Liver (tissue), 9 donors: ENCODE results near the gene GREM1. TPM values are rescaled to one million over a fixed set of nuclear protein-coding genes. Genes with fewer than 3 reads are reported as not detected.

Experiments used
- DNase-seq: peaks from one replicate; pipeline ENCODE4 v3.0.0-alpha.2; 2017; ENCODE audit warnings: low spot score
- H3K27ac ChIP-seq, 2 donors: one replicate each; pipeline ENCODE4 v1.7.0; 2013; ENCODE audit warnings: inconsistent platforms in 2 of 2, low read length in 2 of 2, control low read depth in 1 of 2, low read depth in 1 of 2, mild to moderate bottlenecking in 1 of 2
- H3K27me3 ChIP-seq, 4 donors: one replicate each; pipeline versions ENCODE4 v1.6.1 to v1.7.0; 2013; ENCODE audit warnings: low read length in 3 of 4, inconsistent platforms in 1 of 4, mild to moderate bottlenecking in 1 of 4, moderate library complexity in 1 of 4; ENCODE audit not compliant: control insufficient read depth in 4 of 4, insufficient read depth in 4 of 4
- H3K36me3 ChIP-seq, 4 donors: one replicate each; pipeline versions ENCODE4 v1.6.1 to v1.7.0; 2013; ENCODE audit warnings: low read length in 3 of 4, mild to moderate bottlenecking in 3 of 4, low read depth in 1 of 4, moderate library complexity in 1 of 4; ENCODE audit not compliant: control insufficient read depth in 4 of 4, insufficient read depth in 3 of 4
- H3K4me1 ChIP-seq, 4 donors: one replicate each; pipeline versions ENCODE4 v1.6.1 to v1.7.0; 2013; ENCODE audit warnings: low read length in 3 of 4, mild to moderate bottlenecking in 3 of 4, moderate library complexity in 1 of 4; ENCODE audit not compliant: control insufficient read depth in 4 of 4, insufficient read depth in 4 of 4
- H3K4me3 ChIP-seq, 3 donors: one replicate each; pipeline versions ENCODE4 v1.6.1 to v1.7.0; 2013; ENCODE audit warnings: low read length in 3 of 3, control low read depth in 1 of 3, low read depth in 1 of 3, mild to moderate bottlenecking in 1 of 3
- H3K9ac ChIP-seq, 2 donors: one replicate each; pipeline ENCODE4 v1.7.0; 2013; ENCODE audit warnings: low read length in 2 of 2, mild to moderate bottlenecking in 2 of 2, moderate library complexity in 2 of 2, control low read depth in 1 of 2, low read depth in 1 of 2
- H3K9me3 ChIP-seq, 4 donors: one replicate each; pipeline versions ENCODE4 v1.6.1 to v1.7.0; 2013; ENCODE audit warnings: low read length in 3 of 4; ENCODE audit not compliant: control insufficient read depth in 4 of 4
- FOXA1 ChIP-seq: IDR thresholded peaks from 2 replicates; pipeline ENCODE4 v1.6.1; 2016; ENCODE audit warnings: antibody characterized with exemption
- GABPA ChIP-seq, 2 donors: IDR thresholded peaks in 1 of 2; conservative IDR thresholded peaks in 1 of 2; 2 replicates each; pipeline ENCODE4 v1.6.1; 2016; ENCODE audit warnings: antibody characterized with exemption in 2 of 2, mild to moderate bottlenecking in 1 of 2, moderate library complexity in 1 of 2
- HNF4A ChIP-seq, 2 donors: conservative IDR thresholded peaks; 2 replicates each; pipeline ENCODE4 v1.6.1; 2016; ENCODE audit warnings: antibody characterized with exemption in 2 of 2, mild to moderate bottlenecking in 2 of 2
- JUND ChIP-seq, 2 donors: IDR thresholded peaks; 2 replicates each; pipeline ENCODE4 v1.6.1; 2016; ENCODE audit warnings: antibody characterized with exemption in 2 of 2
- NR2F2 ChIP-seq: IDR thresholded peaks from 2 replicates; pipeline ENCODE4 v1.6.1; 2016; ENCODE audit warnings: antibody characterized with exemption
- RAD21 ChIP-seq, 2 donors: IDR thresholded peaks; 2 replicates each; pipeline ENCODE4 v1.6.1; 2016; ENCODE audit warnings: antibody characterized with exemption in 2 of 2, mild to moderate bottlenecking in 2 of 2
- SP1 ChIP-seq: IDR thresholded peaks from 2 replicates; pipeline ENCODE4 v1.6.1; 2018; ENCODE audit warnings: antibody characterized with exemption, mild to moderate bottlenecking
- YY1 ChIP-seq: IDR thresholded peaks from 2 replicates; pipeline ENCODE4 v1.6.1; 2016; ENCODE audit warnings: antibody characterized with exemption, mild to moderate bottlenecking
- WGBS: extraction: QIAGEN DNeasy Blood & Tissue Kit; methylation state at CpG from one replicate; pipeline ENCODE4 v1.1.7; 2013; 5-methylcytosine and 5-hydroxymethylcytosine counted together
- polyA plus RNA-seq, 2 donors: library from polyadenylated mRNA; stranded (reverse) in 1 of 2; unstranded in 1 of 2; fragments of 200-250 nt in 1 of 2; fragments of >200 nt in 1 of 2; fragmentation: Nextera tagmentation in 1 of 2; extraction: Ambion mirVana in 1 of 2; gene quantifications; one replicate each; pipeline versions ENCODE4 v1.2.1 to v1.2.3, GENCODE V29; 2013 to 2015
- total RNA-seq, 2 donors: library from RNA; depleted of rRNA; stranded (reverse); fragments of >200 nt; gene quantifications; one replicate each; pipeline ENCODE4 v1.2.3, GENCODE V29; 2014
- TF ChIP-seq, protein P1 (sequence below): fragments of 150-350 bp; IDR thresholded peaks from 2 replicates; pipeline ENCODE4 v1.5.1; 2017; ENCODE audit warnings: improper control_type of control experiment, low read depth, low read length; ENCODE audit not compliant: missing input control
- TF ChIP-seq, protein P2 (sequence below): IDR thresholded peaks from 2 replicates; pipeline ENCODE4 v1.6.1; 2016; ENCODE audit warnings: antibody characterized with exemption
- TF ChIP-seq, protein P3 (sequence below): IDR thresholded peaks from 2 replicates; pipeline ENCODE4 v1.6.1; 2016; ENCODE audit warnings: antibody characterized with exemption, mild to moderate bottlenecking
- TF ChIP-seq, protein P4 (sequence below): IDR thresholded peaks from 2 replicates; pipeline ENCODE4 v1.6.1; 2016; ENCODE audit warnings: antibody characterized with exemption
- TF ChIP-seq, protein P5 (sequence below): IDR thresholded peaks from 2 replicates; pipeline ENCODE4 v1.6.1; 2016; ENCODE audit warnings: antibody characterized with exemption
- donor health status: healthy.
- donor health status: healthy.
- donor health status: healthy.
- donor health status: healthy.
- donor health status: healthy.

GREM1 gene
- total and polyA plus RNA-seq, 4 donors, result under 0.01 to 1.6 (median 0.50) TPM

DNA sequence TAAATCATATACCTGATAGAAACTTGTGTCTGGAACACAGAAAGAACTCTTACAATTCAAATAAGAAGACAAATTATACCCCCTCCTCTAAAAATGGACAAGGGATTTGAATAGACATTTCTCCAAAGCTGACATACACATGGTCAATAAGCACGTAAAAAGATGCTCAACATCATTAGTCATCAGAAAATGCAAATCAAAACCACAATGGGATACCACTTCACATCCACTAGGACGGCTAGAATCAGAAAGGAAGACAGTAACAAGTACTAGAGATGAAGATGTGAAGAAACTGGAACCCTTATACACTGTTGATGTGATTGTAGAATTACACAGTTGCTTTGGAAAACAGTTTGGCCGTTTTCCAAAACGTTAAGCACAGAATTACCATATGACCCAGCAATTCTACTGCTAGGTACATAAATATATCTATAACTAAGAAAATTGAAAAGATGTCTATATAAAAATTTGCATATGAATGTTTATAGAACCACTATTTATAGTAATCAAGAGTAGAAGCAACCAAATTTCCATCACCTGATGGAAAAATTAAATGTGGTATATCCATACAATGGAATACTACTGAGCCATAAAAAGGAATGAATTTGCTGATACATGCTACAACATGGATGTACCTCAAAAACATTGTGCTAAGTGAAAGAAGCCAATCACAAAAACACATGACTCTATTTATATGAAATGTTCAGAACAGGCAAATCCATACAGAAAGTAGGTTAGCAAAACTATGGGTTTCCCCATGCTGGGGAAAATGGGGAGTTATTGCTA lies 60.8 kb downstream of the GREM1 start:
- H3K27ac ChIP-seq, result no peak overlapping the region
- 85% methylated on average over 4 of the region's 4 CpGs for WGBS
- H3K27me3 ChIP-seq, result peaks cover 0 to 3% (median 0%) of the 10 kb centered on the region in 4 donors
- H3K9ac ChIP-seq, result no peak overlapping the region
- DNase-seq, result no peak
- no peaks in the 10 kb centered on the region for H3K36me3 ChIP-seq
- no peaks in the 10 kb centered on the region for H3K4me1 ChIP-seq
- TF ChIP-seq FOXA1 (no peak), NR2F2 (no peak), HNF4A (conservative IDR thresholded peaks at IDR 0.05) (no peak), SP1 (no peak), YY1 (no peak), JUND (IDR thresholded peaks at IDR 0.05) (no peak), GABPA (IDR thresholded peaks at IDR 0.05 in 1 of 2, conservative IDR thresholded peaks at IDR 0.05 in 1 of 2) (no peak)
- TF ChIP-seq, protein P1, sequence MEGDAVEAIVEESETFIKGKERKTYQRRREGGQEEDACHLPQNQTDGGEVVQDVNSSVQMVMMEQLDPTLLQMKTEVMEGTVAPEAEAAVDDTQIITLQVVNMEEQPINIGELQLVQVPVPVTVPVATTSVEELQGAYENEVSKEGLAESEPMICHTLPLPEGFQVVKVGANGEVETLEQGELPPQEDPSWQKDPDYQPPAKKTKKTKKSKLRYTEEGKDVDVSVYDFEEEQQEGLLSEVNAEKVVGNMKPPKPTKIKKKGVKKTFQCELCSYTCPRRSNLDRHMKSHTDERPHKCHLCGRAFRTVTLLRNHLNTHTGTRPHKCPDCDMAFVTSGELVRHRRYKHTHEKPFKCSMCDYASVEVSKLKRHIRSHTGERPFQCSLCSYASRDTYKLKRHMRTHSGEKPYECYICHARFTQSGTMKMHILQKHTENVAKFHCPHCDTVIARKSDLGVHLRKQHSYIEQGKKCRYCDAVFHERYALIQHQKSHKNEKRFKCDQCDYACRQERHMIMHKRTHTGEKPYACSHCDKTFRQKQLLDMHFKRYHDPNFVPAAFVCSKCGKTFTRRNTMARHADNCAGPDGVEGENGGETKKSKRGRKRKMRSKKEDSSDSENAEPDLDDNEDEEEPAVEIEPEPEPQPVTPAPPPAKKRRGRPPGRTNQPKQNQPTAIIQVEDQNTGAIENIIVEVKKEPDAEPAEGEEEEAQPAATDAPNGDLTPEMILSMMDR, result no peak
- TF ChIP-seq, protein P2, sequence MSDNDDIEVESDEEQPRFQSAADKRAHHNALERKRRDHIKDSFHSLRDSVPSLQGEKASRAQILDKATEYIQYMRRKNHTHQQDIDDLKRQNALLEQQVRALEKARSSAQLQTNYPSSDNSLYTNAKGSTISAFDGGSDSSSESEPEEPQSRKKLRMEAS, result no peak
- TF ChIP-seq, protein P3, sequence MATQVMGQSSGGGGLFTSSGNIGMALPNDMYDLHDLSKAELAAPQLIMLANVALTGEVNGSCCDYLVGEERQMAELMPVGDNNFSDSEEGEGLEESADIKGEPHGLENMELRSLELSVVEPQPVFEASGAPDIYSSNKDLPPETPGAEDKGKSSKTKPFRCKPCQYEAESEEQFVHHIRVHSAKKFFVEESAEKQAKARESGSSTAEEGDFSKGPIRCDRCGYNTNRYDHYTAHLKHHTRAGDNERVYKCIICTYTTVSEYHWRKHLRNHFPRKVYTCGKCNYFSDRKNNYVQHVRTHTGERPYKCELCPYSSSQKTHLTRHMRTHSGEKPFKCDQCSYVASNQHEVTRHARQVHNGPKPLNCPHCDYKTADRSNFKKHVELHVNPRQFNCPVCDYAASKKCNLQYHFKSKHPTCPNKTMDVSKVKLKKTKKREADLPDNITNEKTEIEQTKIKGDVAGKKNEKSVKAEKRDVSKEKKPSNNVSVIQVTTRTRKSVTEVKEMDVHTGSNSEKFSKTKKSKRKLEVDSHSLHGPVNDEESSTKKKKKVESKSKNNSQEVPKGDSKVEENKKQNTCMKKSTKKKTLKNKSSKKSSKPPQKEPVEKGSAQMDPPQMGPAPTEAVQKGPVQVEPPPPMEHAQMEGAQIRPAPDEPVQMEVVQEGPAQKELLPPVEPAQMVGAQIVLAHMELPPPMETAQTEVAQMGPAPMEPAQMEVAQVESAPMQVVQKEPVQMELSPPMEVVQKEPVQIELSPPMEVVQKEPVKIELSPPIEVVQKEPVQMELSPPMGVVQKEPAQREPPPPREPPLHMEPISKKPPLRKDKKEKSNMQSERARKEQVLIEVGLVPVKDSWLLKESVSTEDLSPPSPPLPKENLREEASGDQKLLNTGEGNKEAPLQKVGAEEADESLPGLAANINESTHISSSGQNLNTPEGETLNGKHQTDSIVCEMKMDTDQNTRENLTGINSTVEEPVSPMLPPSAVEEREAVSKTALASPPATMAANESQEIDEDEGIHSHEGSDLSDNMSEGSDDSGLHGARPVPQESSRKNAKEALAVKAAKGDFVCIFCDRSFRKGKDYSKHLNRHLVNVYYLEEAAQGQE, result no peak
- TF ChIP-seq, protein P4, sequence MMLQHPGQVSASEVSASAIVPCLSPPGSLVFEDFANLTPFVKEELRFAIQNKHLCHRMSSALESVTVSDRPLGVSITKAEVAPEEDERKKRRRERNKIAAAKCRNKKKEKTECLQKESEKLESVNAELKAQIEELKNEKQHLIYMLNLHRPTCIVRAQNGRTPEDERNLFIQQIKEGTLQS, result no peak
- TF ChIP-seq, protein P5, sequence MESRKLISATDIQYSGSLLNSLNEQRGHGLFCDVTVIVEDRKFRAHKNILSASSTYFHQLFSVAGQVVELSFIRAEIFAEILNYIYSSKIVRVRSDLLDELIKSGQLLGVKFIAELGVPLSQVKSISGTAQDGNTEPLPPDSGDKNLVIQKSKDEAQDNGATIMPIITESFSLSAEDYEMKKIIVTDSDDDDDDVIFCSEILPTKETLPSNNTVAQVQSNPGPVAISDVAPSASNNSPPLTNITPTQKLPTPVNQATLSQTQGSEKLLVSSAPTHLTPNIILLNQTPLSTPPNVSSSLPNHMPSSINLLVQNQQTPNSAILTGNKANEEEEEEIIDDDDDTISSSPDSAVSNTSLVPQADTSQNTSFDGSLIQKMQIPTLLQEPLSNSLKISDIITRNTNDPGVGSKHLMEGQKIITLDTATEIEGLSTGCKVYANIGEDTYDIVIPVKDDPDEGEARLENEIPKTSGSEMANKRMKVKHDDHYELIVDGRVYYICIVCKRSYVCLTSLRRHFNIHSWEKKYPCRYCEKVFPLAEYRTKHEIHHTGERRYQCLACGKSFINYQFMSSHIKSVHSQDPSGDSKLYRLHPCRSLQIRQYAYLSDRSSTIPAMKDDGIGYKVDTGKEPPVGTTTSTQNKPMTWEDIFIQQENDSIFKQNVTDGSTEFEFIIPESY, result no peak
- no peak overlapping the region for H3K4me3 ChIP-seq
- H3K9me3 ChIP-seq, result no peaks in the 10 kb centered on the region

GRCh38 chr15:32781781-32782180 lies 64.0 kb downstream of the GREM1 start:
- H3K9me3 ChIP-seq, result no peaks in the 10 kb centered on the region
- H3K4me1 ChIP-seq, result no peaks in the 10 kb centered on the region
- no peak overlapping the region for H3K4me3 ChIP-seq
- no peak overlapping the region for H3K9ac ChIP-seq
- H3K27ac ChIP-seq, result no peak overlapping the region
- no peak for DNase-seq
- 85% methylated on average over 3 of the region's 3 CpGs for WGBS
- peaks cover 0 to 3% (median 0%) of the 10 kb centered on the region in 4 donors for H3K27me3 ChIP-seq
- no peak for TF ChIP-seq RAD21 (IDR thresholded peaks at IDR 0.05)
- H3K36me3 ChIP-seq, result no peaks in the 10 kb centered on the region
